Effector CD8-positive, alpha-beta T cell (primary cell): ENCODE results near the gene CABP7.

ENCODE experiments used
- DNase-seq: peaks from one replicate; lab custom pipeline; 2025; lab: John Stamatoyannopoulos, UW

CABP7 gene

DNA sequence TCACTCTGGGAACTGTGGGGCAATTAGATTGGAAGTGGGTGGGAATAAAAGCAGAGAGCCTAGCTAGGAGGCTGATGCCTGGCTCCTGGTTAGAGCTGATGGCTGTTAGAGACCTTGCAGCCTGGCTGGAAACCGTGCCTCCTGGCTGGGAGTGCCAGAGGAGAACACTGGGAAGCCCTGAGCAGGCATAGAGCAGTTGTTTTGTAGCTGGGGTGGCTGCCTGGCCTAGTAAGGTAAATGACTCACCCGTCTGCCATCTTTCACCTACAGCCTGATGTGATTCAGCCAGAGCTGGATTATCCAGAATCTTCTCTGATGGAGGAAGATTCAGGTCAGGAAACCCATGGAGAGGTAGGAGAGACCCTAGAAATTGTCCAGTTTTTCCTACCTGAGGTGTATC is 53.4 kb downstream of the CABP7 start:
- DNase-seq, result no peak

DNA sequence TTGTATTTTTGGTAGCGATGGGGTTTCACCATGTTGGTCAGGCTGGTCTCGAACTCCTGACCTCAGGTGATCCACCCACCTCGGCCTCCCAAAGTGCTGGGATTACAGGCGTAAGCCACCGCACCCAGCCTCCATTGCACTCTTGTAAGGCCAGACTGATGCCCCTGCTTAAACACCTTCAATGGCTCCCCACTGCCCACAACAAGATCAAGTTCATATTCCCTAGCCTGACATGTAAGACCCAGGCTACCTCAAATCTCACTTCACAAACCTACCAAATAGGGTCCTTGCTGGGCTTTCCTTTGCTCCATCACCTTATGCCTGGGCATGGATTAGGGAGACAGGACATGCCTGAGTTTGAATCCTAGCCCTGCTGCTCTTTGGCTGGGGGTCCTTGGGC is 60.4 kb downstream of the CABP7 start:
- no peak for DNase-seq

- DNase-seq, result no peak
Observed at GRCh38 chr22:29780748-29781676, 61.2 kb downstream of the CABP7 start.
